ENCODE data around the gene FRMPD1.

Gene FRMPD1

DNA sequence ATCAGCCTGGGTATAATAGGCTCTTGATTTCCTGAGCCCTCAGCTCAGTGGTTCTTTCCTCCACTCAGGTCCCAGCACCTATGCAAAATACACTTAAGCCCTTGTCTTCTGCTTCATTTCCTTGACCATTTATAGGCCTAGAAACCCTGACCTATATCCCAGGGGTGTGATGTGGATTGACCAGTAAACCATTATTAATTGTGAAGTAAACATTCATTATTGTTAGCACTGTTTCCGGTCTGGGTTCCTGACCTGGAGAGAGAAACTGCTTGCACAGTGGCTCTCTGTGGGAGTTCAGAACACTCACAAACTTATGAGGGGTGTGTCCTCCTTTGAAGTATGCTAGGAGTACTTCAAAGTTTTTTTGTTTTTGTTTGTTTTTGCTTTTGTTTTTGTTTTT lies 38.8 kb upstream of the FRMPD1 start:
- no peak for DNase-seq (ENCODE audit: low read depth in 1 of 2, low spot score in 1 of 2)
- Histone ChIP-seq H3K27ac (replicated peaks) (no peak overlapping the region), H3K27me3 (ENCODE audit: insufficient read depth, poor library complexity, severe bottlenecking) (peaks cover 6% of the 10 kb centered on the region), H3K4me3 (replicated peaks; ENCODE audit: insufficient read depth, low read length) (no peak overlapping the region)
- TF ChIP-seq SPI1 (IDR thresholded peaks at IDR 0.05; ENCODE audit: borderline replicate concordance, low read depth) (no peak), CTCF (IDR thresholded peaks at IDR 0.05; ENCODE audit: insufficient read depth, low read length) (no peak), GABPA (IDR thresholded peaks at IDR 0.05; ENCODE audit: low read depth) (no peak), POLR2AphosphoS5 (IDR thresholded peaks at IDR 0.05; ENCODE audit: low read depth) (no peak)
- TF ChIP-seq, protein P1, sequence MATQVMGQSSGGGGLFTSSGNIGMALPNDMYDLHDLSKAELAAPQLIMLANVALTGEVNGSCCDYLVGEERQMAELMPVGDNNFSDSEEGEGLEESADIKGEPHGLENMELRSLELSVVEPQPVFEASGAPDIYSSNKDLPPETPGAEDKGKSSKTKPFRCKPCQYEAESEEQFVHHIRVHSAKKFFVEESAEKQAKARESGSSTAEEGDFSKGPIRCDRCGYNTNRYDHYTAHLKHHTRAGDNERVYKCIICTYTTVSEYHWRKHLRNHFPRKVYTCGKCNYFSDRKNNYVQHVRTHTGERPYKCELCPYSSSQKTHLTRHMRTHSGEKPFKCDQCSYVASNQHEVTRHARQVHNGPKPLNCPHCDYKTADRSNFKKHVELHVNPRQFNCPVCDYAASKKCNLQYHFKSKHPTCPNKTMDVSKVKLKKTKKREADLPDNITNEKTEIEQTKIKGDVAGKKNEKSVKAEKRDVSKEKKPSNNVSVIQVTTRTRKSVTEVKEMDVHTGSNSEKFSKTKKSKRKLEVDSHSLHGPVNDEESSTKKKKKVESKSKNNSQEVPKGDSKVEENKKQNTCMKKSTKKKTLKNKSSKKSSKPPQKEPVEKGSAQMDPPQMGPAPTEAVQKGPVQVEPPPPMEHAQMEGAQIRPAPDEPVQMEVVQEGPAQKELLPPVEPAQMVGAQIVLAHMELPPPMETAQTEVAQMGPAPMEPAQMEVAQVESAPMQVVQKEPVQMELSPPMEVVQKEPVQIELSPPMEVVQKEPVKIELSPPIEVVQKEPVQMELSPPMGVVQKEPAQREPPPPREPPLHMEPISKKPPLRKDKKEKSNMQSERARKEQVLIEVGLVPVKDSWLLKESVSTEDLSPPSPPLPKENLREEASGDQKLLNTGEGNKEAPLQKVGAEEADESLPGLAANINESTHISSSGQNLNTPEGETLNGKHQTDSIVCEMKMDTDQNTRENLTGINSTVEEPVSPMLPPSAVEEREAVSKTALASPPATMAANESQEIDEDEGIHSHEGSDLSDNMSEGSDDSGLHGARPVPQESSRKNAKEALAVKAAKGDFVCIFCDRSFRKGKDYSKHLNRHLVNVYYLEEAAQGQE (IDR thresholded peaks at IDR 0.05; ENCODE audit: insufficient replicate concordance, low read depth) = no peak

GRCh38 chr9:37617161-37617560 lies 33.6 kb upstream of the FRMPD1 start:
- TF ChIP-seq, protein P1 (IDR thresholded peaks at IDR 0.05; ENCODE audit: insufficient replicate concordance, low read depth) = no peak
- no peak for TF ChIP-seq SPI1 (IDR thresholded peaks at IDR 0.05; ENCODE audit: borderline replicate concordance, low read depth)
- TF ChIP-seq POLR2AphosphoS5 (IDR thresholded peaks at IDR 0.05; ENCODE audit: low read depth) = no peak
- no peak for TF ChIP-seq GABPA (IDR thresholded peaks at IDR 0.05; ENCODE audit: low read depth)
- no peak for TF ChIP-seq CTCF (IDR thresholded peaks at IDR 0.05; ENCODE audit: insufficient read depth, low read length)
- H3K27me3 ChIP-seq (ENCODE audit: insufficient read depth, poor library complexity, severe bottlenecking) = peaks cover 8% of the 10 kb centered on the region
- no peak overlapping the region for H3K27ac ChIP-seq (replicated peaks)
- H3K4me3 ChIP-seq (replicated peaks; ENCODE audit: insufficient read depth, low read length) = no peak overlapping the region
- DNase-seq (ENCODE audit: low read depth in 1 of 2, low spot score in 1 of 2) = no peak

DNA sequence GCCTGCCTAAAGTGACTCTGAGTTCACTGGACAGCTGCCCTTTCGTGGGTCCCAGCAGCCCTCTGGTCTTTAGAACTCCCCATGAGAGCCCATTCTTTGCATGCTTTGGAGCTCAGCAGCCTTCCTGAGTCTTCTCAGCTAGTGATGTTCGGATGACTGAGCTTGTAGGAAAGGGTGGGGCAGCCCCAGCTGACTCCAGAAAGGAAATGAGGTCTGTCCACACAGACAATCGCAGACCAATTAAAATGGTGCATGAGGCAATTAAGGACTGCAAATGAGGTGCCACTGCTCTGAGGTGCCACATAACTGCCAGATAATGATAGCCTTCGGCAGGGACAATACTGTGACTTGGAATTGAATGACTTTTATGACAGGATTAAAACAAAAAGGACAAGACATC lies 32.9 kb upstream of the FRMPD1 start:
- H3K27me3 ChIP-seq (ENCODE audit: insufficient read depth, poor library complexity, severe bottlenecking) = peaks cover 8% of the 10 kb centered on the region
- TF ChIP-seq POLR2AphosphoS5 (IDR thresholded peaks at IDR 0.05; ENCODE audit: low read depth) (no peak), GABPA (IDR thresholded peaks at IDR 0.05; ENCODE audit: low read depth) (no peak), SPI1 (IDR thresholded peaks at IDR 0.05; ENCODE audit: borderline replicate concordance, low read depth) (no peak), CTCF (IDR thresholded peaks at IDR 0.05; ENCODE audit: insufficient read depth, low read length) (no peak)
- TF ChIP-seq, protein P1 (IDR thresholded peaks at IDR 0.05; ENCODE audit: insufficient replicate concordance, low read depth) = no peak
- H3K4me3 ChIP-seq (replicated peaks; ENCODE audit: insufficient read depth, low read length) = no peak overlapping the region
- no peak for DNase-seq (ENCODE audit: low read depth in 1 of 2, low spot score in 1 of 2)
- H3K27ac ChIP-seq (replicated peaks) = no peak overlapping the region

All from HL-60 (cell line).